Caco-2 (cell line): Measurements from ENCODE around the gene ARHGAP42. TPM values are rescaled to one million over a fixed set of nuclear protein-coding genes. Genes with fewer than 3 reads are reported as not detected.

Source experiments
- BruUV-seq: library from RNA; stranded (reverse); fragments of 400-500 nt; replicated peaks from 2 replicates; lab custom pipeline; 2021; lab: Mats Ljungman, UMichigan
- CTCF ChIA-PET: fragments of 300-600 bp; sonication (Branson Sonifier 250); formaldehyde crosslinking; loops from one replicate; lab custom pipeline; 2022; ENCODE audit warnings: antibody characterized with exemption; lab: Charles Lee
- POLR2A ChIA-PET: fragments of 300-600 bp; sonication (Branson Sonifier 250); formaldehyde crosslinking; loops from one replicate; lab custom pipeline; 2022; ENCODE audit warnings: antibody characterized with exemption; lab: Charles Lee
- DNase-seq, 2 experiments: peaks; one replicate each; pipeline versions ENCODE4 v3.0.0 to v3.0.0-alpha.2; 2020 to 2022
- H3K27me3 ChIP-seq: replicated peaks from 2 replicates; pipeline ENCODE4 v1.6.0; 2011; ENCODE audit warnings: low read length; ENCODE audit not compliant: control insufficient read depth, insufficient read depth
- H3K36me3 ChIP-seq: 2 replicates; pipeline ENCODE4 v1.5.1; 2011; ENCODE audit warnings: low read length; ENCODE audit not compliant: control insufficient read depth, insufficient read depth
- H3K4me1 ChIP-seq: fragments of 250-450 bp; sonication (Bioruptor Pico); 2 replicates; pipeline ENCODE4 v1.5.1; 2020; ENCODE audit warnings: mild to moderate bottlenecking
- H3K4me3 ChIP-seq: 2 replicates; pipeline ENCODE4 v1.5.1; 2011; ENCODE audit warnings: low read depth, mild to moderate bottlenecking, control low read depth, low read length
- H3K9me3 ChIP-seq: fragments of 250-450 bp; sonication (Bioruptor Pico); 2 replicates; pipeline ENCODE4 v1.5.1; 2020; ENCODE audit warnings: mild to moderate bottlenecking, moderate library complexity
- H3K27ac Mint-ChIP-seq: one replicate; pipeline ENCODE4 v1.8.0; 2022; ENCODE audit warnings: mixed read lengths; ENCODE audit not compliant: unreplicated experiment
- H3K27me3 Mint-ChIP-seq: one replicate; pipeline ENCODE4 v1.8.0; 2022; ENCODE audit warnings: mixed read lengths; ENCODE audit not compliant: insufficient read depth, unreplicated experiment
- H3K36me3 Mint-ChIP-seq: one replicate; pipeline ENCODE4 v1.8.0; 2022; ENCODE audit warnings: mild to moderate bottlenecking, mixed read lengths; ENCODE audit not compliant: insufficient read depth, unreplicated experiment
- H3K4me1 Mint-ChIP-seq: one replicate; pipeline ENCODE4 v1.8.0; 2022; ENCODE audit warnings: low read depth, mixed read lengths; ENCODE audit not compliant: unreplicated experiment
- H3K4me3 Mint-ChIP-seq: one replicate; pipeline ENCODE4 v1.8.0; 2022; ENCODE audit warnings: mild to moderate bottlenecking, moderate library complexity, mixed read lengths; ENCODE audit not compliant: unreplicated experiment
- H3K9me3 Mint-ChIP-seq: one replicate; pipeline ENCODE4 v1.8.0; 2022; ENCODE audit warnings: mixed read lengths; ENCODE audit not compliant: unreplicated experiment
- intact Hi-C: fragments of 100-400 bp; cut with micrococcal nuclease; formaldehyde crosslinking; loops from one replicate; pipeline ENCODE4 v1.10.0; 2022; ENCODE audit not compliant: unreplicated experiment
- total RNA-seq: library from RNA; stranded (reverse); gene quantifications from 2 replicates; pipeline ENCODE4 v1.2.3, GENCODE V29; 2022
- TF ChIP-seq, protein P1 (sequence below), 2 experiments: fragments of 200-600 bp in 1 of 2; IDR thresholded peaks; 1 replicate in 1 of 2; 2 replicates in 1 of 2; pipeline versions ENCODE4 v1.5.1 to v1.8.0; 2011 to 2022; ENCODE audit warnings: antibody characterized with exemption in 1 of 2, control low read depth in 1 of 2, inconsistent platforms in 1 of 2, low read depth in 1 of 2, low read length in 1 of 2, mild to moderate bottlenecking in 1 of 2, moderate library complexity in 1 of 2; ENCODE audit not compliant: insufficient read depth in 1 of 2, severe bottlenecking in 1 of 2, unreplicated experiment in 1 of 2

ARHGAP42 gene
- total RNA-seq, 1 experiment from 2014 or later, result 8.4 TPM

GRCh38 chr11:100672498-100673033 is 14.5 kb upstream of the ARHGAP42 start:
- TF ChIP-seq, protein P1, sequence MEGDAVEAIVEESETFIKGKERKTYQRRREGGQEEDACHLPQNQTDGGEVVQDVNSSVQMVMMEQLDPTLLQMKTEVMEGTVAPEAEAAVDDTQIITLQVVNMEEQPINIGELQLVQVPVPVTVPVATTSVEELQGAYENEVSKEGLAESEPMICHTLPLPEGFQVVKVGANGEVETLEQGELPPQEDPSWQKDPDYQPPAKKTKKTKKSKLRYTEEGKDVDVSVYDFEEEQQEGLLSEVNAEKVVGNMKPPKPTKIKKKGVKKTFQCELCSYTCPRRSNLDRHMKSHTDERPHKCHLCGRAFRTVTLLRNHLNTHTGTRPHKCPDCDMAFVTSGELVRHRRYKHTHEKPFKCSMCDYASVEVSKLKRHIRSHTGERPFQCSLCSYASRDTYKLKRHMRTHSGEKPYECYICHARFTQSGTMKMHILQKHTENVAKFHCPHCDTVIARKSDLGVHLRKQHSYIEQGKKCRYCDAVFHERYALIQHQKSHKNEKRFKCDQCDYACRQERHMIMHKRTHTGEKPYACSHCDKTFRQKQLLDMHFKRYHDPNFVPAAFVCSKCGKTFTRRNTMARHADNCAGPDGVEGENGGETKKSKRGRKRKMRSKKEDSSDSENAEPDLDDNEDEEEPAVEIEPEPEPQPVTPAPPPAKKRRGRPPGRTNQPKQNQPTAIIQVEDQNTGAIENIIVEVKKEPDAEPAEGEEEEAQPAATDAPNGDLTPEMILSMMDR (IDR thresholded peaks at IDR 0.05; ENCODE audit: insufficient read depth in 1 of 2, low read depth in 1 of 2, low read length in 1 of 2, severe bottlenecking in 1 of 2, unreplicated experiment in 1 of 2), result no peak
- H3K4me1 ChIP-seq, result no peaks in the 10 kb centered on the region
- Mint-ChIP-seq H3K4me3 (no peak overlapping the region), H3K4me1 (no peaks in the 10 kb centered on the region), H3K9me3 (no peaks in the 10 kb centered on the region), H3K27me3 (peaks cover 2% of the 10 kb centered on the region), H3K36me3 (no peaks in the 10 kb centered on the region), H3K27ac (no peak overlapping the region)
- no peaks in the 10 kb centered on the region for H3K36me3 ChIP-seq
- intact Hi-C loops, result no loop called here
- no peak for DNase-seq
- ChIA-PET POLR2A (no interaction called here), CTCF (no interaction called here)
- no peaks in the 10 kb centered on the region for H3K9me3 ChIP-seq
- no peaks in the 10 kb centered on the region for H3K27me3 ChIP-seq
- no peak overlapping the region for H3K4me3 ChIP-seq
- no TSS peak for BruUV-seq

DNA sequence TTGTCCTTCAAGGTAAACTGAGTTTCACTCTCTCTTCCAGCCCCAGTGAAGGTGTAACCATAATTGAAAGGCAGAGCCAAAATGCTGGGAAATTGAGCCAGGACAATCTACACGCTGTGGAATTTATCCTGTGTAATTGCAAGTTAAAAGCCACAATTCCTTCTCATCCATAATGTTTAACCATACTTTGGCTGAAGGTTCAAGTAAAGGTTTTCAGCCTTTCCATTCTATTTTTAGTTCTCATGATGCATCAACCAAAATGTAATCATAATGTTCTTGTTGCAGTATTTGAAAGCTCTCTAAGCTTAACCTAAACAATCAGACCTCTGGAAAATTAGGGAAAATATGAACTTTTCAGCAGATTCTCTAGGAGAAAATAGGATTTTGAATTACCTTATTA is 14.0 kb upstream of the ARHGAP42 start:
- CTCF ChIA-PET, result no interaction called here
- intact Hi-C loops, result no loop called here
- Histone ChIP-seq H3K4me3 (no peak overlapping the region), H3K36me3 (no peaks in the 10 kb centered on the region), H3K4me1 (no peaks in the 10 kb centered on the region), H3K9me3 (no peaks in the 10 kb centered on the region), H3K27me3 (no peaks in the 10 kb centered on the region)
- TF ChIP-seq, protein P1 (IDR thresholded peaks at IDR 0.05; ENCODE audit: insufficient read depth in 1 of 2, low read depth in 1 of 2, low read length in 1 of 2, severe bottlenecking in 1 of 2, unreplicated experiment in 1 of 2), result no peak
- Mint-ChIP-seq H3K27ac (no peak overlapping the region), H3K27me3 (peaks cover 2% of the 10 kb centered on the region), H3K36me3 (no peaks in the 10 kb centered on the region), H3K4me3 (no peak overlapping the region), H3K4me1 (no peaks in the 10 kb centered on the region), H3K9me3 (no peaks in the 10 kb centered on the region)
- BruUV-seq, result no TSS peak
- DNase-seq, result no peak
- POLR2A ChIA-PET, result no interaction called here

- DNase-seq, result no peak
- CTCF ChIA-PET, result no interaction called here
- Mint-ChIP-seq H3K27ac (no peak overlapping the region), H3K9me3 (no peaks in the 10 kb centered on the region), H3K36me3 (no peaks in the 10 kb centered on the region), H3K4me3 (no peak overlapping the region), H3K27me3 (no peaks in the 10 kb centered on the region), H3K4me1 (no peaks in the 10 kb centered on the region)
- no TSS peak for BruUV-seq
- Histone ChIP-seq H3K4me3 (no peak overlapping the region), H3K27me3 (no peaks in the 10 kb centered on the region), H3K4me1 (no peaks in the 10 kb centered on the region), H3K36me3 (no peaks in the 10 kb centered on the region), H3K9me3 (no peaks in the 10 kb centered on the region)
- TF ChIP-seq, protein P1 (IDR thresholded peaks at IDR 0.05; ENCODE audit: insufficient read depth in 1 of 2, low read depth in 1 of 2, low read length in 1 of 2, severe bottlenecking in 1 of 2, unreplicated experiment in 1 of 2), result no peak
- intact Hi-C loops, result no loop called here
- POLR2A ChIA-PET, result no interaction called here
Observed at GRCh38 chr11:100674212-100674611, 12.9 kb upstream of the ARHGAP42 start.
